ENCODE measurements around the gene CYBC1. TPM values are rescaled to one million over a fixed set of nuclear protein-coding genes. Genes with fewer than 3 reads are reported as not detected.

Gene CYBC1
- total and polyA plus RNA-seq, 9 of the 15 experiments (the other 6 are each of a cell fraction or from before 2014, with no cell fraction given) = 1.3 to 71.8 (median 49.9) TPM

DNA sequence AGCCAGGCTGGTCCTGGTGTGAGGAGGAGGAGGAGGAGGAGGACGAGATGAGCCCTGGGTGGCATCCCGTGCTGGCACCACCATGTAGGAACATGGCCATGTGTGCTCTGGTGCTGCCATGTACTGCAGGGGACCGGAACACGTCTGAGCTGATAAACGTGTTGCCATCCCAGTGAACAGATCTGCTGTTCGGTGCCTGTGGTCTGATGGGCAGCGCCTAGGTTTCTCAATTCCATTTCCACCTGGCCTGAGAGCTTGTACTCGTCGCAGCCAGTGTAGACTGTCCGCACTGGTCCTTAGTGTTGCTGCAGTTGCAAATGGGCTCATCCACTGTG is 40.6 kb upstream of the CYBC1 start:
- intact Hi-C loops (cut with micrococcal nuclease) (loop anchor here (5.0 to 10.0 kb wide), 3 partner anchors 34 to 136 kb away; partner anchors contain the start of genes NARF and TEX19), in situ Hi-C loops (cut with MboI) (no loop called here)
- H2AFZ ChIP-seq (ENCODE audit: low read depth, low read length) = no peak overlapping the region
- DNase-seq (ENCODE audit: extremely low read depth in 1 of 4, low spot score in 3 of 4) = no peak
- H3K4me1 ChIP-seq (replicated peaks in 1 of 2; ENCODE audit: control insufficient read depth in 2 of 2, insufficient read depth in 2 of 2, low read length in 2 of 2) = peaks cover 2 to 40% of the 10 kb centered on the region in 2 experiments; a peak in 3 of 5 replicates
- no peaks in the 10 kb centered on the region for H3K27me3 ChIP-seq (ENCODE audit: control insufficient read depth in 2 of 2, insufficient read depth in 2 of 2, low read length in 2 of 2)
- H3K36me3 ChIP-seq (ENCODE audit: control insufficient read depth, insufficient read depth, low read length) = peaks cover 29% of the 10 kb centered on the region
- peak overlapping the region in 1 of 2 experiments; percentile 67; a peak in 2 of 4 replicates for H3K9ac ChIP-seq (ENCODE audit: insufficient read depth in 1 of 2, low read depth in 2 of 2, low read length in 2 of 2)
- H3K9me3 ChIP-seq (replicated peaks; ENCODE audit: control insufficient read depth, insufficient read depth, low read depth, low read length) = no peaks in the 10 kb centered on the region
- H3K79me2 ChIP-seq (ENCODE audit: control insufficient read depth, insufficient read depth, low read length) = no peaks in the 10 kb centered on the region
- peaks cover 6% of the 10 kb centered on the region for H3K9me1 ChIP-seq (ENCODE audit: control insufficient read depth, insufficient read depth, low read length)
- no peak overlapping the region for H3K27ac ChIP-seq (ENCODE audit: extremely low read depth, low read depth, low read length)
- POLR2A ChIA-PET = interaction anchor here (1.1 to 1.4 kb wide), 2 partner anchors 12 to 16 kb away, joined by 3 to 5 read pairs; no protein-coding TSS in a partner anchor
- ATAC-seq = no peak
- BruUV-seq (replicated peaks) = no TSS peak
- TF ChIP-seq CBX5 (IDR thresholded peaks at IDR 0.05; ENCODE audit: borderline replicate concordance, low read depth) (no peak), ZNF583 (CRISPR knock-in tag; IDR thresholded peaks at IDR 0.05) (no peak), NCOA4 (IDR thresholded peaks at IDR 0.05; ENCODE audit: partially characterized antibody) (no peak), CHD1 (IDR thresholded peaks at IDR 0.05; ENCODE audit: low read length) (no peak)
- TF ChIP-seq, protein P1, sequence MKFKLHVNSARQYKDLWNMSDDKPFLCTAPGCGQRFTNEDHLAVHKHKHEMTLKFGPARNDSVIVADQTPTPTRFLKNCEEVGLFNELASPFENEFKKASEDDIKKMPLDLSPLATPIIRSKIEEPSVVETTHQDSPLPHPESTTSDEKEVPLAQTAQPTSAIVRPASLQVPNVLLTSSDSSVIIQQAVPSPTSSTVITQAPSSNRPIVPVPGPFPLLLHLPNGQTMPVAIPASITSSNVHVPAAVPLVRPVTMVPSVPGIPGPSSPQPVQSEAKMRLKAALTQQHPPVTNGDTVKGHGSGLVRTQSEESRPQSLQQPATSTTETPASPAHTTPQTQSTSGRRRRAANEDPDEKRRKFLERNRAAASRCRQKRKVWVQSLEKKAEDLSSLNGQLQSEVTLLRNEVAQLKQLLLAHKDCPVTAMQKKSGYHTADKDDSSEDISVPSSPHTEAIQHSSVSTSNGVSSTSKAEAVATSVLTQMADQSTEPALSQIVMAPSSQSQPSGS (CRISPR knock-in tag; IDR thresholded peaks at IDR 0.05) = no peak
- FAIRE-seq = no peak
- CTCF ChIA-PET (ENCODE audit: low intra/inter-chr PET ratio) = interaction anchor here (1.0 kb wide), 1 partner anchor 60 kb away, joined by 3 read pairs; no protein-coding TSS in a partner anchor
- H3K4me2 ChIP-seq (ENCODE audit: insufficient read depth, low read length) = no peak overlapping the region
- 0 out of 2 replicates have a peak, but pooled peaks cover 6% of the 10 kb centered on the region for H4K20me1 ChIP-seq (replicated peaks; ENCODE audit: control insufficient read depth, insufficient read depth, low read length)
- no peak overlapping the region for H3K4me3 ChIP-seq
- WGBS (ENCODE audit: insufficient coverage, low coverage, missing lambda C conversion rate) = 76% methylated on average over 6 of the region's 10 CpGs

All from K562 (cell line).